Activated CD8-positive, alpha-beta T cell treated with anti-CD3 and anti-CD28 coated beads for 36 hours (primary cell): ENCODE measurements around the gene CDK5RAP2. TPM values are rescaled to one million over a fixed set of nuclear protein-coding genes. Genes with fewer than 3 reads are reported as not detected.

Source experiments
- ATAC-seq: fragments of 200-7000 bp; cut with Tn5 transposase; one replicate; pipeline ENCODE4 v1.10.0; 2021; ENCODE audit warnings: mild to moderate bottlenecking, moderate library complexity
- CTCF ChIA-PET: fragments of 350-600 bp; sonication (Branson Sonifier 250); formaldehyde crosslinking; loops from one replicate; lab custom pipeline; 2021; ENCODE audit warnings: antibody characterized with exemption; lab: Charles Lee
- POLR2A ChIA-PET: fragments of 350-600 bp; sonication (Branson Sonifier 250); formaldehyde crosslinking; loops from one replicate; lab custom pipeline; 2021; ENCODE audit warnings: antibody characterized with exemption; lab: Charles Lee
- DNase-seq: peaks from one replicate; pipeline ENCODE4 v3.0.0-alpha.2; 2020
- H3K27ac Mint-ChIP-seq: one replicate; pipeline ENCODE4 v1.8.0; 2021; ENCODE audit warnings: mild to moderate bottlenecking, mixed read lengths
- H3K27me3 Mint-ChIP-seq: one replicate; pipeline ENCODE4 v1.8.0; 2021; ENCODE audit warnings: mixed read lengths
- H3K36me3 Mint-ChIP-seq: one replicate; pipeline ENCODE4 v1.8.0; 2021; ENCODE audit warnings: low read depth, mixed read lengths
- H3K4me1 Mint-ChIP-seq: one replicate; pipeline ENCODE4 v1.8.0; 2021; ENCODE audit warnings: low read depth, mixed read lengths
- H3K4me3 Mint-ChIP-seq: one replicate; pipeline ENCODE4 v1.8.0; 2021; ENCODE audit warnings: mild to moderate bottlenecking, moderate library complexity, mixed read lengths
- H3K9me3 Mint-ChIP-seq: one replicate; pipeline ENCODE4 v1.8.0; 2021; ENCODE audit warnings: mixed read lengths
- CTCF ChIP-seq: fragments of 200-600 bp; IDR thresholded peaks from one replicate; pipeline ENCODE4 v1.8.0; 2022; ENCODE audit warnings: antibody characterized with exemption, mild to moderate bottlenecking
- intact Hi-C: fragments of 100-400 bp; cut with micrococcal nuclease; formaldehyde crosslinking; loops from one replicate; pipeline ENCODE4 v1.10.0; 2022
- total RNA-seq, 2 experiments: library from RNA; stranded (reverse); gene quantifications; one replicate each; pipeline ENCODE4 v1.2.3, GENCODE V29; 2021

The CDK5RAP2 gene
- total RNA-seq, 2 experiments from 2014 or later: 61.5 to 67.6 TPM

DNA sequence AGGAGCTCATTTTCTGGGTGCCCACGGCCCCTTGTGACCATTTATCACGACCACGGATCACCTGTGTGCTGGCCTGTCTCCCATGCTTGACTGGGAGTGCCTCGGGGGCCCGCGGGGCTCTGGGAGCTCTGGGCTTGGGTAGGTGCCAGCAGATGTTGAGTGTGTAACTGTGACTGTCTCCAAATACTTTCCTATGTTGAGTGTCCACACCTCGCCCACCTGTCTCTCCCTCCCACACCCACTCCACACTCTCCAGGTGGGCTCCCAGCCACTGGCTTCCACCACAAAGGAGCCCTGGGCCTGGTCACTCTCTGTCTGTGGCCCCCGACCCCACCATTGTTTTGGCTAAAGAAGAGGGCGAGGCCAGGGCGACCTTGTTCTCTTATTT lies 196.4 kb downstream of the CDK5RAP2 start:
- ATAC-seq: no peak
- H3K9me3 Mint-ChIP-seq: peaks cover 2% of the 10 kb centered on the region

GRCh38 chr9:120382453-120382852 lies 197.5 kb downstream of the CDK5RAP2 start:
- TF ChIP-seq CTCF: no peak
- ATAC-seq: no peak
- no peaks in the 10 kb centered on the region for H3K36me3 Mint-ChIP-seq
- H3K9me3 Mint-ChIP-seq: peaks cover 2% of the 10 kb centered on the region
- ChIA-PET POLR2A (no interaction called here), CTCF (no interaction called here)
- no peak overlapping the region for H3K27ac Mint-ChIP-seq
- no peak for DNase-seq
- H3K27me3 Mint-ChIP-seq: no peaks in the 10 kb centered on the region
- H3K4me3 Mint-ChIP-seq: no peak overlapping the region
- no peaks in the 10 kb centered on the region for H3K4me1 Mint-ChIP-seq
- intact Hi-C loops: no loop called here

More for the DNA sequence above, 196.4 kb downstream of the CDK5RAP2 start:
- no peak for DNase-seq
- intact Hi-C loops: no loop called here
- TF ChIP-seq CTCF: no peak
- Mint-ChIP-seq H3K4me3 (no peak overlapping the region), H3K36me3 (no peaks in the 10 kb centered on the region), H3K27ac (no peak overlapping the region), H3K4me1 (no peaks in the 10 kb centered on the region), H3K27me3 (no peaks in the 10 kb centered on the region)
- CTCF ChIA-PET: no interaction called here
- POLR2A ChIA-PET: no interaction called here

GRCh38 chr9:120381839-120382238 lies 198.1 kb downstream of the CDK5RAP2 start:
- no peak for ATAC-seq
- DNase-seq: no peak
- H3K4me3 Mint-ChIP-seq: no peak overlapping the region
- no peak overlapping the region for H3K27ac Mint-ChIP-seq
- no peaks in the 10 kb centered on the region for H3K36me3 Mint-ChIP-seq
- intact Hi-C loops: no loop called here
- CTCF ChIA-PET: no interaction called here
- TF ChIP-seq CTCF: no peak
- H3K27me3 Mint-ChIP-seq: no peaks in the 10 kb centered on the region
- POLR2A ChIA-PET: no interaction called here
- no peaks in the 10 kb centered on the region for H3K4me1 Mint-ChIP-seq
- H3K9me3 Mint-ChIP-seq: peaks cover 2% of the 10 kb centered on the region

DNA sequence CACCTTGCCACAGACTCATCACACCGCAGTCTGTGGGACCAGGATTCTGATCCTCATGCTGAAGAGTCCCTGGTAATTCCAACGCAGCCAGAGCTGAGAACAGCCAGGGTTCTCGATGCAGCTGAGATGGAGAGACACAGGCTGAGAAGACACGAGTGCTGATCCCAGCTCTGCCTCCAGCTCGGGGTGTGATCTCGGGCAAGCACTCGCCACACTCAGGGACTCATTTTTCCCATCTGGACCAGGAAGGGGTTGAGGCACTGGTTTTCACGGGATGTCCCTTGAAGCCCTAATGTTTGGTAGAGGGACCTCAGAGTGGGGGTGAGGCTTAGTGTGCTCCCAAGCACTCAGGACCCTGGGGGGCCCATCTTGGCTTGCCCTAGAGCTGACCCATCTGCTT lies 200.4 kb downstream of the CDK5RAP2 start:
- ChIA-PET CTCF (no interaction called here), POLR2A (no interaction called here)
- H3K27ac Mint-ChIP-seq: no peak overlapping the region
- H3K36me3 Mint-ChIP-seq: no peaks in the 10 kb centered on the region
- no peaks in the 10 kb centered on the region for H3K27me3 Mint-ChIP-seq
- DNase-seq (no peak), ATAC-seq (no peak)
- no peak for TF ChIP-seq CTCF
- H3K4me1 Mint-ChIP-seq: no peaks in the 10 kb centered on the region
- no peak overlapping the region for H3K4me3 Mint-ChIP-seq
- peaks cover 2% of the 10 kb centered on the region for H3K9me3 Mint-ChIP-seq
- intact Hi-C loops: no loop called here

DNA sequence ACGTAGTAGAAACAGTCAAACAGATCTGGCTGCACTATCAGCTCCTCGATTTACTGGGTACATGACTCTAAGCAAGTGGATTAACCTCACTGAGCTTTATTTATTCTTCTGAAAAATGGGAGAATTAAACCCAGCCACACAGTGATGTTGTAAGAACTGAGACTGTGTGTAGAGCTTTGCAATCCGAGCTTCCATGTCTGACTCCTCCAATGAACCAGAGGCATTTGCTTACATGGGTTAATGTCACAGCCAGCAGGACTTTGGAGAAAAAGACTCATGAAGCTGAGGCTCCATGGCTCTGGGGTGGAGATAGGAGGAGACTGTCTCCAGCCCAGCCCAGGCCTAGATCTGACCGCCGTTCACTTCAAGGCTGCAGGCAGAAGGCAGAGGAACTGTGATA lies 201.3 kb downstream of the CDK5RAP2 start:
- H3K9me3 Mint-ChIP-seq: peaks cover 2% of the 10 kb centered on the region
- no peak for TF ChIP-seq CTCF
- no peaks in the 10 kb centered on the region for H3K4me1 Mint-ChIP-seq
- H3K36me3 Mint-ChIP-seq: no peaks in the 10 kb centered on the region
- intact Hi-C loops: no loop called here
- H3K27me3 Mint-ChIP-seq: no peaks in the 10 kb centered on the region
- POLR2A ChIA-PET: no interaction called here
- no peak for ATAC-seq
- no peak for DNase-seq
- no peak overlapping the region for H3K27ac Mint-ChIP-seq
- no peak overlapping the region for H3K4me3 Mint-ChIP-seq
- CTCF ChIA-PET: no interaction called here
